Peyer's patch (tissue), 4 donors: ENCODE results near the gene DDAH2. TPM values are rescaled to one million over a fixed set of nuclear protein-coding genes. Genes with fewer than 3 reads are reported as not detected.

Source experiments
- DNase-seq, 3 donors: peaks; one replicate each; pipeline ENCODE4 v3.0.0-alpha.2; 2017 to 2019
- H3K27ac ChIP-seq, 4 donors: fragments of 200-600 bp; sonication (generic); one replicate each; pipeline ENCODE4 v1.5.1; 2016 to 2019
- H3K27me3 ChIP-seq, 2 donors: fragments of 200-600 bp; sonication (generic); one replicate each; pipeline ENCODE4 v1.5.1; 2019
- H3K36me3 ChIP-seq, 3 donors: fragments of 200-600 bp; sonication (generic); one replicate each; pipeline ENCODE4 v1.5.1; 2016 to 2019
- H3K4me1 ChIP-seq, 4 donors: fragments of 200-600 bp; sonication (generic); one replicate each; pipeline ENCODE4 v1.5.1; 2016 to 2019
- H3K4me3 ChIP-seq, 4 donors: fragments of 200-600 bp; sonication (generic); 1 replicate in 3 of 4; 2 replicates in 1 of 4; pipeline ENCODE4 v1.5.1; 2016 to 2019; ENCODE audit warnings: mild to moderate bottlenecking in 1 of 4
- H3K9me3 ChIP-seq, 4 donors: fragments of 200-600 bp; sonication (generic); one replicate each; pipeline ENCODE4 v1.5.1; 2016 to 2019; ENCODE audit warnings: mild to moderate bottlenecking in 1 of 4
- POLR2A ChIP-seq, 2 donors: fragments of 450-650 bp; IDR thresholded peaks; one replicate each; pipeline ENCODE4 v1.5.1; 2017; ENCODE audit warnings: antibody characterized with exemption in 2 of 2, mild to moderate bottlenecking in 2 of 2, moderate library complexity in 2 of 2
- total RNA-seq, 4 donors: library from RNA; depleted of rRNA; stranded (reverse); fragments of >200 nt; gene quantifications; one replicate each; pipeline ENCODE4 v1.1.0, GENCODE V29; 2016
- TF ChIP-seq, protein P1 (sequence below), 6 experiments: fragments of 450-650 bp in 4 of 6; fragments of 200-600 bp in 2 of 6; sonication (generic) in 1 of 6; IDR thresholded peaks; one replicate each; pipeline ENCODE4 v1.5.1; 2017 to 2019; ENCODE audit warnings: antibody characterized with exemption in 6 of 6, mild to moderate bottlenecking in 3 of 6, moderate library complexity in 1 of 6

Gene DDAH2
- total RNA-seq, 4 donors from 2014 or later, result 25.6 to 136 (median 53.3) TPM

DNA sequence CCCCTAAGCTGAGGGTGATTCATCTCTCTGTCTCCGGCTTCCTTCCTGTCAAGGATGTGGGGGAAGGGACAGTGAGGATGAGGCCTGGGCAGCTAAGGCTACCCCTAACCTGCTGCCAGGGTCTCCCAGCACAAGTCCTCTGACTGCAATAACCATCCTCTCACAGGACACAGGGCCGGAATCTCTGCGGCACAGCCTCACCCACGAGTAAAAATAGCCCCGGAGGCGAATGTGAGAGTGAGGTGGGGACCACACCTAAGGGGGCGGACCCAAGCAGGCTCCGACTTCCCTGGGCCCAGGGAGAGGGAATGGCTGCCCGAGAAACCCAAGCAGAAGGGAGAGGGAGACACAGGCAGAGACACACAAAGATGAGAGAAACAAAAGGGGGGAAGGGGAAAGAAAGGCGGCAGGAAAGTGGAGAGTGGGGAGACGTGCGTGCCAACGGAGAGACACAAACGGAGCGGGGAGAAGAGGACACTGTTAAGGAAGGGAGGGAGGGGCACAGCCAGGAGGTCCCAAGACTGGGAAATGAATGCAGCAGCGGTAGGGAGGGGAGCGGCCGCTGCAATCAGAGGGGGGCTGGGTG, 5.8 kb upstream of the DDAH2 start:
- peak; percentile 73 to 84 (median 81) for DNase-seq

DNA sequence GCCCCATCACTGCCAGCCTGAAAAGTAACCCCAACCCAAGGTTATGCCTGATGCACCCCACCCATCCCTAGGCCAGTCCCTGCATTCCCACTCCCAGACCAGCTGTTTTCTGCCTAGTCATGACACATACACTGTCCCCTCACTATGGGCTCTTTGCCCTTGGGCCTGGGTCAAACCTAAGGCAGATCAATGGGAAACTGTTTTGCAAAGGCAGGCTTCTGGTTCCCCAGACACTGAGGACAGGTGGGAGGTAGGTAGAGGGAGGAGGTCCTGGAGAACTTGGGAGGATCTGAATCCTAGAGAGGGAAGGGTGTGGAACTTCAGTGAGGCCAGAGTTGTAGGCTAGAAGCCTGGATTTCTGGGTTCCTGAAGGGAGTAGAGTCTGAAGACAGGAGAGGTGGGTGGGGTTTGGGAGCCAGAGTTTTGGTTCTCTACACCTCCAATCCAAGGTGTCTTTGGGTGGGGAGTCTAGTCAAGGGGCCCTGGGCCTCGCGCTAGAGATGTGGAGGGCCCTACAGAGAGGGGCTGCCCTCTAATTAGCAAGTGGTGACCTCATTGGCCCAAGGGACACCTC, 5.2 kb upstream of the DDAH2 start:
- Histone ChIP-seq H3K27me3 (no peaks in the 10 kb centered on the region), H3K9me3 (no peaks in the 10 kb centered on the region), H3K36me3 (peaks cover 0 to 40% (median 0%) of the 10 kb centered on the region in 3 donors), H3K27ac (peak overlapping the region; percentile 84 to 96 (median 94)), H3K4me1 (peaks cover 11 to 64% (median 31%) of the 10 kb centered on the region in 4 donors), H3K4me3 (peak overlapping the region; percentile 49 to 81 (median 63))
- TF ChIP-seq, protein P1, sequence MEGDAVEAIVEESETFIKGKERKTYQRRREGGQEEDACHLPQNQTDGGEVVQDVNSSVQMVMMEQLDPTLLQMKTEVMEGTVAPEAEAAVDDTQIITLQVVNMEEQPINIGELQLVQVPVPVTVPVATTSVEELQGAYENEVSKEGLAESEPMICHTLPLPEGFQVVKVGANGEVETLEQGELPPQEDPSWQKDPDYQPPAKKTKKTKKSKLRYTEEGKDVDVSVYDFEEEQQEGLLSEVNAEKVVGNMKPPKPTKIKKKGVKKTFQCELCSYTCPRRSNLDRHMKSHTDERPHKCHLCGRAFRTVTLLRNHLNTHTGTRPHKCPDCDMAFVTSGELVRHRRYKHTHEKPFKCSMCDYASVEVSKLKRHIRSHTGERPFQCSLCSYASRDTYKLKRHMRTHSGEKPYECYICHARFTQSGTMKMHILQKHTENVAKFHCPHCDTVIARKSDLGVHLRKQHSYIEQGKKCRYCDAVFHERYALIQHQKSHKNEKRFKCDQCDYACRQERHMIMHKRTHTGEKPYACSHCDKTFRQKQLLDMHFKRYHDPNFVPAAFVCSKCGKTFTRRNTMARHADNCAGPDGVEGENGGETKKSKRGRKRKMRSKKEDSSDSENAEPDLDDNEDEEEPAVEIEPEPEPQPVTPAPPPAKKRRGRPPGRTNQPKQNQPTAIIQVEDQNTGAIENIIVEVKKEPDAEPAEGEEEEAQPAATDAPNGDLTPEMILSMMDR (IDR thresholded peaks at IDR 0.05), result no peak
- no peak for TF ChIP-seq POLR2A (IDR thresholded peaks at IDR 0.05)
- DNase-seq, result no peak

More for the DNA sequence above, 5.8 kb upstream of the DDAH2 start:
- TF ChIP-seq, protein P1 (IDR thresholded peaks at IDR 0.05), result no peak
- TF ChIP-seq POLR2A (IDR thresholded peaks at IDR 0.05), result peak in 1 of 2 donors; percentile 69
- no peaks in the 10 kb centered on the region for H3K27me3 ChIP-seq
- H3K4me1 ChIP-seq, result peaks cover 11 to 65% (median 33%) of the 10 kb centered on the region in 4 donors
- no peaks in the 10 kb centered on the region for H3K9me3 ChIP-seq
- H3K4me3 ChIP-seq, result peak overlapping the region; percentile 49 to 81 (median 63)
- peaks cover 0 to 40% (median 0%) of the 10 kb centered on the region in 3 donors for H3K36me3 ChIP-seq
- H3K27ac ChIP-seq, result peak overlapping the region; percentile 84 to 96 (median 94)

DNA sequence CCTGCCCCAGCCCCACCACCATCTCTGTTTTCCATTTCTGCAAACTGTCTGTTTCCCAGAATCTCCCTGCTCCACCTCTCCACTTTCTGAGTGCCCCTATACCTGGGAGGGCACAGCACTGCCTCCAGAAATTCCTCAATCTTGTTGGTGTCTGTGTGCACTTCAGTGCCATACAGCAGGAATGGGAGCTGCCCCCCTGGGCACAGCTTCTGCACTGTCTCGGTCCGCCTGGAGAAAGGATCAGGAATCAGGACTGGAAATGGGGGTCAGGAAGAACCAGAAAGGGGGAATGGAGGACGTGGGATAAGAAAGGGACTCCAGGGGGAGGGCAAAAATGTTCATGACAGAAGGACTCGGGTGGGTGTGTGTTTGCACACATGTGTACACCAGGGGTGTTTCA, 4.6 kb upstream of the DDAH2 start:
- H3K27me3 ChIP-seq, result no peaks in the 10 kb centered on the region
- peak overlapping the region; percentile 84 to 96 (median 94) for H3K27ac ChIP-seq
- peak overlapping the region in 1 of 4 donors; percentile 81 for H3K4me3 ChIP-seq
- TF ChIP-seq, protein P1 (IDR thresholded peaks at IDR 0.05), result no peak
- no peak for TF ChIP-seq POLR2A (IDR thresholded peaks at IDR 0.05)
- no peaks in the 10 kb centered on the region for H3K9me3 ChIP-seq
- H3K4me1 ChIP-seq, result peaks cover 11 to 63% (median 30%) of the 10 kb centered on the region in 4 donors
- H3K36me3 ChIP-seq, result peaks cover 0 to 40% (median 0%) of the 10 kb centered on the region in 3 donors
- DNase-seq, result no peak

DNA sequence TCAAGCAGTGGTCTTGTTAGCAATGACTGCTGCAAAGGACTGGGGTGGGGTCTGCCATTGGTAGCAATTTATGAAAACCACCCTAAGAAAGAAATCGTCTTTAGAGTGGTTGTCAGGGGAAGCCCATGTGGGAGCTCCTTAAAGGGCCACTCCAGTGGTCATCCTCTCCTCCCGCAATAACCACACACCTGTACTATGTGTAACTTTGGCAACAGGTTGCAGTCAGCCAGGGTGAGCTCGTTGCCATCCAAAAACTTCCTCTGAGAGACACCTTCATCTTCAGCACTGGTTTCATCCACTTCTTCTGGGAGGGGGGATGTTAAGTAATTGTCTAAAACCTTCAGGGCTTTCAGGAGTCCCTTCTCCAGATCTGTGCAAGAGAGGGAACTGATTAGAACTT, 2.9 kb upstream of the DDAH2 start:
- H3K9me3 ChIP-seq, result no peaks in the 10 kb centered on the region
- TF ChIP-seq POLR2A (IDR thresholded peaks at IDR 0.05), result no peak
- TF ChIP-seq, protein P1 (IDR thresholded peaks at IDR 0.05), result no peak
- no peak for DNase-seq
- H3K27ac ChIP-seq, result no peak overlapping the region
- H3K36me3 ChIP-seq, result peaks cover 0 to 45% (median 0%) of the 10 kb centered on the region in 3 donors
- H3K27me3 ChIP-seq, result no peaks in the 10 kb centered on the region
- peaks cover 7 to 63% (median 24%) of the 10 kb centered on the region in 4 donors for H3K4me1 ChIP-seq
- no peak overlapping the region for H3K4me3 ChIP-seq

DNA sequence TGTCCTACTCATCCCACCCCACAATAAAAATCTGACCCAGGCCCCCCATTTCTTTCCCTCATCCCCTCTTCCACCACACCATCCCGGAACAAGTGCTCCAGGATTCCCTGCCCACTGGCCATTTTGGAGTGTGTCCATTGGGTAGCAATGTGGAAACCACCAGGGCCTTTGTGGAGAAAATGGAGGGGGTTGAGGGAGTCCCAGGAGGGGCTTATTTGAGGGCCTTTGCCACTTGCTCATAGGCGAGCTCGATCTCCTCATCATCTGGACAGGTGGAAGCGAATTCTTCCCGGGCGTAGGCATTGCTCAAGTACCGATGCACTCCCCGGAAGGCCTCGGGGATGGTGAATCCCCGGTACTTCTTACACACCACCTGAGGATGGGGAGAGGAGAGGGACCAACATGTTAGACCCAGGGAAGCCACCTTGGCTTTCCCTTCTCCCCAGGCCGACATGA, 1.6 kb upstream of the DDAH2 start:
- no peak for DNase-seq
- H3K4me3 ChIP-seq, result peak overlapping the region in 2 of 4 donors; percentile 68 to 86
- no peaks in the 10 kb centered on the region for H3K27me3 ChIP-seq
- peak overlapping the region in 3 of 4 donors; percentile 93 to 96 (median 95) for H3K27ac ChIP-seq
- no peak for TF ChIP-seq POLR2A (IDR thresholded peaks at IDR 0.05)
- TF ChIP-seq, protein P1 (IDR thresholded peaks at IDR 0.05), result no peak
- H3K4me1 ChIP-seq, result peaks cover 3 to 61% (median 19%) of the 10 kb centered on the region in 4 donors
- peaks cover 0 to 54% (median 0%) of the 10 kb centered on the region in 3 donors for H3K36me3 ChIP-seq
- H3K9me3 ChIP-seq, result no peaks in the 10 kb centered on the region
